PFSK-1 (cell line): ENCODE data around the gene CPT2.

Experiments
- FOXP2 ChIP-seq: optimal IDR thresholded peaks from 2 replicates; pipeline ENCODE3; 2011; ENCODE audit warnings: borderline replicate concordance, control low read depth, inconsistent platforms; ENCODE audit not compliant: insufficient read depth; ENCODE audit errors: extremely low read length, extremely low read depth
- POLR2AphosphoS5 ChIP-seq: IDR thresholded peaks from 2 replicates; pipeline ENCODE4 v1.6.1; 2012; ENCODE audit warnings: low read depth, mild to moderate bottlenecking, control low read depth, low read length, moderate library complexity
- REST ChIP-seq, 2 experiments: IDR thresholded peaks; 2 replicates each; pipeline versions ENCODE4 v1.6.1 to v1.8.0; 2011 to 2012; ENCODE audit warnings: low read depth in 2 of 2, low read length in 2 of 2, control low read depth in 1 of 2, inconsistent platforms in 1 of 2, mild to moderate bottlenecking in 1 of 2, moderate library complexity in 1 of 2; ENCODE audit not compliant: insufficient read depth in 1 of 2
- SIN3A ChIP-seq: IDR thresholded peaks from 2 replicates; pipeline ENCODE4 v1.6.1; 2012; ENCODE audit warnings: mild to moderate bottlenecking, low read length, moderate library complexity, borderline replicate concordance; ENCODE audit not compliant: insufficient read depth
- TAF1 ChIP-seq: IDR thresholded peaks from 2 replicates; pipeline ENCODE4 v1.6.1; 2012; ENCODE audit warnings: low read length, control low read depth, borderline replicate concordance; ENCODE audit not compliant: insufficient read depth

CPT2 gene

GRCh38 chr1:53237638-53238037 lies 41.0 kb downstream of the CPT2 start:
- no peak for TF ChIP-seq REST (IDR thresholded peaks at IDR 0.05; ENCODE audit: insufficient read depth in 1 of 2, low read depth in 2 of 2, low read length in 2 of 2)
- no peak for TF ChIP-seq SIN3A
- TF ChIP-seq TAF1, result no peak
- TF ChIP-seq FOXP2, result no peak
- TF ChIP-seq POLR2AphosphoS5, result no peak

GRCh38 chr1:53238197-53239155 lies 41.9 kb downstream of the CPT2 start, which contains the start of gene MAGOH:
Gene MAGOH (minus strand): TSS chr1:53238518. CDS start chr1:53238448, 70 bp downstream.
- TF ChIP-seq SIN3A (no peak; the same call in 1 of the 2 replicates), TAF1 (peak; percentile 76; the same call in 1 of the 2 replicates), FOXP2 (peak; percentile 87), POLR2AphosphoS5 (peak; percentile 79), REST (IDR thresholded peaks at IDR 0.05; ENCODE audit: insufficient read depth in 1 of 2, low read depth in 2 of 2, low read length in 2 of 2) (no peak)

- TF ChIP-seq POLR2AphosphoS5, result no peak; the same call in 1 of the 2 replicates
- no peak for TF ChIP-seq FOXP2
- no peak for TF ChIP-seq SIN3A
- no peak for TF ChIP-seq REST (IDR thresholded peaks at IDR 0.05; ENCODE audit: insufficient read depth in 1 of 2, low read depth in 2 of 2, low read length in 2 of 2)
- TF ChIP-seq TAF1, result no peak
Measured at GRCh38 chr1:53241828-53242227, 45.2 kb downstream of the CPT2 start.

GRCh38 chr1:53242381-53242780 lies 45.8 kb downstream of the CPT2 start:
- no peak for TF ChIP-seq TAF1
- no peak for TF ChIP-seq POLR2AphosphoS5
- no peak for TF ChIP-seq SIN3A
- no peak for TF ChIP-seq FOXP2
- TF ChIP-seq REST (IDR thresholded peaks at IDR 0.05; ENCODE audit: insufficient read depth in 1 of 2, low read depth in 2 of 2, low read length in 2 of 2), result no peak
